Keratinocyte (primary cell): ENCODE data around the gene CYP2S1. TPM values are rescaled to one million over a fixed set of nuclear protein-coding genes. Genes with fewer than 3 reads are reported as not detected.

Experiments used
- DNase-seq: peaks from one replicate; pipeline ENCODE4 v3.0.0-alpha.2; 2011; ENCODE audit warnings: low read depth, missing footprints, low spot score
- FAIRE-seq: peaks from 2 replicates; lab custom pipeline; 2011; peaks lifted over from hg19 to GRCh38; lab: Jason Lieb, UNC
- H2AFZ ChIP-seq: 2 replicates; pipeline ENCODE4 v1.6.0; 2012; ENCODE audit warnings: low read length, control low read depth, inconsistent platforms; ENCODE audit not compliant: control insufficient read depth
- H3K27ac ChIP-seq: 2 replicates; pipeline ENCODE4 v1.5.1; 2011; ENCODE audit warnings: low read length; ENCODE audit not compliant: control insufficient read depth, insufficient read depth
- H3K27me3 ChIP-seq: 3 replicates; pipeline ENCODE4 v1.6.0; 2011; ENCODE audit warnings: low read length; ENCODE audit not compliant: control insufficient read depth, insufficient read depth; ENCODE audit errors: extremely low read depth
- H3K36me3 ChIP-seq, 2 experiments: 2 replicates in 1 of 2; 3 replicates in 1 of 2; pipeline ENCODE4 v1.5.1; 2011; ENCODE audit warnings: low read length in 2 of 2, mild to moderate bottlenecking in 1 of 2; ENCODE audit not compliant: control insufficient read depth in 2 of 2, insufficient read depth in 2 of 2; ENCODE audit errors: extremely low read depth in 1 of 2
- H3K4me1 ChIP-seq: 3 replicates; pipeline ENCODE4 v1.5.1; 2011; ENCODE audit warnings: low read length; ENCODE audit not compliant: control insufficient read depth, insufficient read depth; ENCODE audit errors: extremely low read depth
- H3K4me2 ChIP-seq: 3 replicates; pipeline ENCODE4 v1.6.0; 2011; ENCODE audit warnings: low read depth, low read length; ENCODE audit not compliant: control insufficient read depth, insufficient read depth; ENCODE audit errors: extremely low read depth
- H3K4me3 ChIP-seq, 3 experiments: fragments of 200-600 bp in 1 of 3; sonication (generic) in 1 of 3; 2 replicates in 2 of 3; 3 replicates in 1 of 3; pipeline ENCODE4 v1.5.1; 2011 to 2016; ENCODE audit warnings: low read length in 3 of 3, mild to moderate bottlenecking in 3 of 3, control low read depth in 2 of 3, inconsistent platforms in 1 of 3, low read depth in 1 of 3, mixed read lengths in 1 of 3, mixed run types in 1 of 3, moderate library complexity in 1 of 3; ENCODE audit not compliant: control insufficient read depth in 2 of 3, insufficient read depth in 2 of 3; ENCODE audit errors: extremely low read depth in 1 of 3
- H3K79me2 ChIP-seq: 2 replicates; pipeline ENCODE4 v1.6.0; 2012; ENCODE audit warnings: low read length; ENCODE audit not compliant: control insufficient read depth, insufficient read depth
- H3K9ac ChIP-seq: 3 replicates; pipeline ENCODE4 v1.6.0; 2011; ENCODE audit warnings: low read length; ENCODE audit not compliant: control insufficient read depth, insufficient read depth; ENCODE audit errors: extremely low read depth
- H3K9me1 ChIP-seq: 3 replicates; pipeline ENCODE4 v1.6.0; 2011; ENCODE audit warnings: low read length; ENCODE audit not compliant: control insufficient read depth, insufficient read depth; ENCODE audit errors: extremely low read depth
- H3K9me3 ChIP-seq: 2 replicates; pipeline ENCODE4 v1.5.1; 2012; ENCODE audit warnings: low read depth, low read length; ENCODE audit not compliant: control insufficient read depth
- H4K20me1 ChIP-seq: 3 replicates; pipeline ENCODE4 v1.6.0; 2011; ENCODE audit warnings: low read length; ENCODE audit not compliant: control insufficient read depth, insufficient read depth; ENCODE audit errors: extremely low read depth
- EZH2 ChIP-seq: IDR thresholded peaks from one replicate; pipeline ENCODE4 v1.6.1; 2012; ENCODE audit warnings: inconsistent platforms, mild to moderate bottlenecking, low read length, moderate library complexity
- dilution Hi-C: fragments of 300-500 bp; cut with MboI; formaldehyde crosslinking; loops from one replicate; pipeline ENCODE4 v1.7.0; 2020; ENCODE audit warnings: low sequenced_read_pairs; ENCODE audit not compliant: extremely low pct_ligation_motif_present
- polyA minus RNA-seq, 3 experiments: library from RNA; depleted of rRNA, polyadenylated mRNA; stranded (reverse); fragments of >200 nt; gene quantifications; 1 replicate in 1 of 3; 2 replicates in 1 of 3; 3 replicates in 1 of 3; pipeline ENCODE4 v1.2.3, GENCODE V29; 2011
- polyA plus RNA-seq, 5 experiments: library from polyadenylated mRNA; depleted of rRNA in 3 of 5; stranded (reverse) in 3 of 5; stranded (forward) in 1 of 5; unstranded in 1 of 5; fragments of >200 nt; gene quantifications; 1 replicate in 1 of 5; 2 replicates in 3 of 5; 3 replicates in 1 of 5; pipeline versions ENCODE4 v1.2.1 to v1.2.3, GENCODE V29; 2011 to 2012; ENCODE audit warnings: missing spikeins in 2 of 5, low read depth in 1 of 5, low replicate concordance in 1 of 5
- TF ChIP-seq, protein P1 (sequence below), 3 experiments: IDR thresholded peaks in 1 of 3; conservative IDR thresholded peaks in 1 of 3; optimal IDR thresholded peaks in 1 of 3; 2 replicates in 2 of 3; 3 replicates in 1 of 3; pipeline versions ENCODE3 to v1.5.1; 2011; ENCODE audit warnings: low read length in 3 of 3, mild to moderate bottlenecking in 3 of 3, moderate library complexity in 2 of 3, control low read depth in 1 of 3, inconsistent platforms in 1 of 3; ENCODE audit not compliant: insufficient read depth in 2 of 3; ENCODE audit errors: extremely low read depth in 1 of 3

Gene CYP2S1, protein sequence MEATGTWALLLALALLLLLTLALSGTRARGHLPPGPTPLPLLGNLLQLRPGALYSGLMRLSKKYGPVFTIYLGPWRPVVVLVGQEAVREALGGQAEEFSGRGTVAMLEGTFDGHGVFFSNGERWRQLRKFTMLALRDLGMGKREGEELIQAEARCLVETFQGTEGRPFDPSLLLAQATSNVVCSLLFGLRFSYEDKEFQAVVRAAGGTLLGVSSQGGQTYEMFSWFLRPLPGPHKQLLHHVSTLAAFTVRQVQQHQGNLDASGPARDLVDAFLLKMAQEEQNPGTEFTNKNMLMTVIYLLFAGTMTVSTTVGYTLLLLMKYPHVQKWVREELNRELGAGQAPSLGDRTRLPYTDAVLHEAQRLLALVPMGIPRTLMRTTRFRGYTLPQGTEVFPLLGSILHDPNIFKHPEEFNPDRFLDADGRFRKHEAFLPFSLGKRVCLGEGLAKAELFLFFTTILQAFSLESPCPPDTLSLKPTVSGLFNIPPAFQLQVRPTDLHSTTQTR
- 4.9 to 5.8 TPM (median 4.9 TPM) in 3 replicates for polyA plus RNA-seq
- 5.9 TPM for polyA plus RNA-seq (2011; ENCODE audit: low read depth)
- polyA plus RNA-seq (2011; cell fraction: cytosol; rRNA removed) = 7.2 and 11.2 TPM in 2 replicates
- 21.7 and 31.2 TPM in 2 replicates for polyA plus RNA-seq (2011; cell fraction: nucleus; rRNA removed)
- polyA plus RNA-seq (2012; ENCODE audit: low replicate concordance) = 13.9 and 18.7 TPM in 2 replicates
- polyA minus RNA-seq = 6.4 to 48.4 TPM (median 6.9 TPM) in 3 replicates
- 12.7 TPM for polyA minus RNA-seq (2011; cell fraction: cytosol; rRNA and poly(A)+ RNA removed)
- polyA minus RNA-seq (2011; cell fraction: nucleus; rRNA and poly(A)+ RNA removed) = 21.4 and 24.2 TPM in 2 replicates

DNA sequence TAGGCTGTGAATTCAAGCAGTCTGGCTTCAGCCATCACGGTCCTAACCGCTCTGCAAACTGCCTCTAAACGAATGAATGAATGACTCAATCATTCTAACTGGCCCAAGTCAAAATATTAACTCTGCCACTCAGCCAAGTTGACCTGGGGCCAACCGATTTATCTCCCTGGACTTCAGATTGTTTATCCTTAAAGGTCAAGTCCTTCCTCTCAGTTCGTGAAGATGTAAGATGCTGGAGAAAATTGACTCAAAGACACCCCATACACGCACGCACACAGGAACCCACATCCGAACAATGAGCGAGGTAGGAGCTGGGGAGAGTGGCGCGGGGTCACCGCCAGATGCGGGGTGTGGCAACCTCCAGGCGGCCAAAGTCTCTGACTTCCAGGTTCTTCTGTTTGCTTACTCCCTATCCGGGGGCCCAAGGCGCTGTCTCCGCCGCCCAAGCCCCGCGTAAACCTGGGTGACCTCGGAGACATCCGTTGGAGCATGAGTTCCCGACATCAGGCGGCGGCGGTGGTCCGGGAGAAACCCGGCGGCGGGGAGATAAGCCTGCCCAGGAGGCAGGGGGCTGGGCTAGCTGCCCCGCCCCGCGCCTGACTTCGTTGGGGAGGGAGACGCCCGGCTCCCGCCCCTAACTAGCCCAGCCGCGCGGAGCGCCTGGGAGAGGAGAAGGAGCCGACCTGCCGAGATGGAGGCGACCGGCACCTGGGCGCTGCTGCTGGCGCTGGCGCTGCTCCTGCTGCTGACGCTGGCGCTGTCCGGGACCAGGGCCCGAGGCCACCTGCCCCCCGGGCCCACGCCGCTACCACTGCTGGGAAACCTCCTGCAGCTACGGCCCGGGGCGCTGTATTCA lies at the start of gene CYP2S1:
Gene CYP2S1, plus strand, starts transcription at position 646 of the 856 bp plus-strand sequence. Its CDS starts 46 bp downstream, at position 692.
- Histone ChIP-seq H3K27ac (peak within 1 kb of the TSS; percentile 47), H3K4me3 (peak within 1 kb of the TSS; percentile 70 to 87 (median 80)), H3K4me1 (peaks cover 35% of the 10 kb centered on the region), H3K9me3 (no peaks in the 10 kb centered on the region), H3K79me2 (peaks cover 3% of the 10 kb centered on the region), H4K20me1 (no peaks in the 10 kb centered on the region), H3K9ac (peak within 1 kb of the TSS; percentile 73), H3K9me1 (no peaks in the 10 kb centered on the region), H3K27me3 (no peaks in the 10 kb centered on the region), H2AFZ (peak within 1 kb of the TSS; percentile 58), H3K4me2 (peak within 1 kb of the TSS; percentile 85), H3K36me3 (peaks cover 0 to 4% of the 10 kb centered on the region in 2 experiments)
- dilution Hi-C loops = no loop called here
- no peak for TF ChIP-seq EZH2
- TF ChIP-seq, protein P1, sequence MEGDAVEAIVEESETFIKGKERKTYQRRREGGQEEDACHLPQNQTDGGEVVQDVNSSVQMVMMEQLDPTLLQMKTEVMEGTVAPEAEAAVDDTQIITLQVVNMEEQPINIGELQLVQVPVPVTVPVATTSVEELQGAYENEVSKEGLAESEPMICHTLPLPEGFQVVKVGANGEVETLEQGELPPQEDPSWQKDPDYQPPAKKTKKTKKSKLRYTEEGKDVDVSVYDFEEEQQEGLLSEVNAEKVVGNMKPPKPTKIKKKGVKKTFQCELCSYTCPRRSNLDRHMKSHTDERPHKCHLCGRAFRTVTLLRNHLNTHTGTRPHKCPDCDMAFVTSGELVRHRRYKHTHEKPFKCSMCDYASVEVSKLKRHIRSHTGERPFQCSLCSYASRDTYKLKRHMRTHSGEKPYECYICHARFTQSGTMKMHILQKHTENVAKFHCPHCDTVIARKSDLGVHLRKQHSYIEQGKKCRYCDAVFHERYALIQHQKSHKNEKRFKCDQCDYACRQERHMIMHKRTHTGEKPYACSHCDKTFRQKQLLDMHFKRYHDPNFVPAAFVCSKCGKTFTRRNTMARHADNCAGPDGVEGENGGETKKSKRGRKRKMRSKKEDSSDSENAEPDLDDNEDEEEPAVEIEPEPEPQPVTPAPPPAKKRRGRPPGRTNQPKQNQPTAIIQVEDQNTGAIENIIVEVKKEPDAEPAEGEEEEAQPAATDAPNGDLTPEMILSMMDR (optimal IDR thresholded peaks at IDR 0.05 in 1 of 3, IDR thresholded peaks at IDR 0.05 in 1 of 3, conservative IDR thresholded peaks at IDR 0.05 in 1 of 3; ENCODE audit: extremely low read depth in 1 of 3, insufficient read depth in 2 of 3, low read length in 3 of 3) = no peak
- no peak for DNase-seq
- FAIRE-seq = peak; percentile 13

DNA sequence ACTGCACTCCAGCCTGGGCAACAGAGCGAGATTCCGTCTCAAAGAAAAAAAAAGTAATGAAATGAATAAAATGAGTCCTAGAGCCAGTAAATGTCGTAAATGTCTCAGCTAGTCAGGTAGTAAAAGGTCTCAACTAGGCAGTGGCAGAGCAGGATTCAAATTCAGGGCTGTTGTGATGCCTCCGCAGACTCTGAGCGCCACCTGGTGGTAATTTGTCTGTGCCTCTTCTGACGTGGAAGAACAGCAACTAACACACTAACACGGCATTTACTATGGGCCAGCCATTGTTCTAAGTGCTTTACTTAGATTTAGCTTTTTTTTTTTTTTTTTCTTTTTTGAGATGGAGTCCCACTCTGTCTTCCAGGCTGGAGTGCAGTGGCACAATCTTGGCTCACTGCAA lies 48.6 kb upstream of the CYP2S1 start:
- Histone ChIP-seq H3K4me3 (no peak overlapping the region), H3K27ac (no peak overlapping the region), H3K36me3 (no peaks in the 10 kb centered on the region), H3K9me3 (no peaks in the 10 kb centered on the region), H3K4me1 (no peaks in the 10 kb centered on the region), H4K20me1 (no peaks in the 10 kb centered on the region), H3K27me3 (no peaks in the 10 kb centered on the region), H2AFZ (no peak overlapping the region), H3K4me2 (no peak overlapping the region), H3K9me1 (no peaks in the 10 kb centered on the region), H3K79me2 (no peaks in the 10 kb centered on the region), H3K9ac (no peak overlapping the region)
- peak; percentile 48 for DNase-seq
- dilution Hi-C loops = no loop called here
- peak; percentile 58 for FAIRE-seq
- TF ChIP-seq, protein P1 (optimal IDR thresholded peaks at IDR 0.05 in 1 of 3, IDR thresholded peaks at IDR 0.05 in 1 of 3, conservative IDR thresholded peaks at IDR 0.05 in 1 of 3; ENCODE audit: extremely low read depth in 1 of 3, insufficient read depth in 2 of 3, low read length in 3 of 3) = peak; percentile 84 to 90 (median 85)
- no peak for TF ChIP-seq EZH2
